Renal cortical epithelial cell (primary cell): ENCODE data around the gene CRAMP1. TPM values are rescaled to one million over a fixed set of nuclear protein-coding genes. Genes with fewer than 3 reads are reported as not detected.
A peak's percentile ranks its signal among the peaks of the same experiment; 100 is the strongest.
"Not testable (repeated sequence)": the region's sequence is repeated elsewhere in the genome, so short reads cannot be mapped to it uniquely, and the experiment has no call there.

Experiments used
- DNase-seq: peaks from one replicate; pipeline ENCODE4 v3.0.0-alpha.2; 2011; ENCODE audit warnings: low read depth
- total RNA-seq: library from RNA; depleted of rRNA; stranded (reverse); fragments of >200 nt; gene quantifications from 2 replicates; pipeline ENCODE4 v1.2.3, GENCODE V29; 2014

The CRAMP1 gene
- total RNA-seq, 1 donor from 2014 or later: 14.2 TPM

DNA sequence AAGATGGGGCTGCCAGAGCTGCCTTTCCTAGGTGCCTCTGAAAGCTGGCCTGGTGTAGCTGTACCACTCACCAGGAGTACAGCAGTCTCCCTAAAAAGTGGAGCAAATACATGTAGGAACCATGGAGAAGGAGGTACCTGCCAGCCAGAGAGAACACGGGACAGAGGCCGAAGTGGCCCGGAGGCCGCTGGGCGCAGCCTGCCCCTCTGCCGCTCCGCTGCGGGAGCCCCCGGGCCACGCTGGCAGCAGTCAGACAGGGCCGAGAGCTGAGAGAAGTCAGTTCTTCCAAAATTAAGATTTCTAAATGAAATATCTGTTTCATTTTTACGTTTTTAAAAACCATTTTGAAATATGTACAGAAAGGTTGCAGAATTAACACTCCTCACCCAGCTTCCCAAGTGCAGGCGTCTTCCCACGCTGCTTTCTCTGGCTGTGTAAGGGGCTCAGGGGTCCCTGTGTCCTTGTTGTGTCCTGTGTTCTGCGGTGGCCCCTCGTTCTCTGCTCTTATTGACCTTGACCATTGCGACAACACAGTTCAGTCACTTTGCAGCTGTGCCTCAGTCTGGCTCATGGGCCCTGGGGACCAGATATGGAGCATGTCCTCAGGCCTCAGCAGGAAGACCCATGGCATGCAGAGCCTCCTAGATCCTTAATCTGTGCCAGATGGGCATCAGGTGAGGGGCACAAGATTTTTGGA, 98.8 kb downstream of the CRAMP1 start:
- no peak for DNase-seq

DNA sequence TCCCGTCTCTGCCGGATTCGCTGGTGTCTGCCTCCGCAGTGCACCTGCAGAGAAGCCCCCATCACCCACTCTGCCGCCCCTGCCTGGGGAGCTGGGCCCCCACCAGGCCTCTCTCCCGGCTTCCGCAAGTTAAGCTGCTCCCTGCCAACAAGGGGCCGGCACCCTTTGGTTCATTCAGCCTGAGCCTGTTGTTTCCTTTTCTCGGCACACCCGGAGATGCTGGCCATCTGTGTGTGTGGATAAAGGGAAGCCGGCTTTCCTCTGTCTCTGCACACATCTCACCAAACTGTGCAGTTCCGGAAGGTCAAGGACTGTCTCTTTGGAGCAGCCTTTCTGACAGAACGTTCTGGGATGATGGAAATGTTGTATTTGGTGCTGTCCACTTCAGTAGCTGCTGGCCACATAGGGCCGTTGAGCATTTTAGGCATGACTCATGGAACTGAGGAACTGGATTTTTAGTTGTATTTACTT, 100.7 kb downstream of the CRAMP1 start:
- DNase-seq: no peak

DNA sequence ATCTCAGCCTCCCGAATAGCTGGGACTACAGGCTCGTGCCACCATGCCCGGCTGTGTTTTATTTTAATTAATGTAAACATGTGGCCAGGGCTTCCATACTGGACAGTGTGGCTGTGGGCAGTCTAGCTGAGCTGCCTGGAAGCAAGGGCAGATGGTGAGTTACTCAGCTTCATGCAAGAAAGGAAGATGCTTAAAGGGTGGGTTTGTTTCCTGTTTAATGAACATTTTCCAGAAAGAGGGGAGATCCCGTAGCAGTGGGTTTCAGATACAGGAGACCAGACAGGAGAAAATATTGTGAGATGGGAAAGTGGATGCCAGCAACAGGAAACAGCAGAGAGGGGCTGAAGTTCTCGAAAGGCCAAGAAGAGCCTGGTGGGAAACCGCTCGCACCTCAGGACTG, 101.2 kb downstream of the CRAMP1 start:
- DNase-seq: no peak

DNA sequence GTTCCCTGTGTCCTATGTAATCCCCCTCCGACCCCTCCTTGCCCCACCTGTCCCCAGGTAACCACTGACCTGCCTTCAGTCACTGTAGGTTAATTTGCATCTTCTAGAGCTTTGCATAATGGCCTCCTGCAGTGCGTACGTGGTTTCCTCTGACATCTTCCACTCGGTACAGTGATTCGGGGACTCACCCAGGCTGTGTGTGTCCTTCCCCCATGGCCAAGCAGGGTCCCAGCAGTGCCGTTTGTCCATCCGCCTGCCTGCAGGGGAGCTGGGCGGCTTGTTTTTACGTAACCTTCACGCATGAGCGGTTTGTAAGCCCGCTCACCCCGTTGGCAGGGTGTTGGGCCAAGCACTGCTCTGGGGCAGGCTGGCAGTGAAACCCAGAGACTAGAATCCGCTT, 101.8 kb downstream of the CRAMP1 start:
- DNase-seq: peak; percentile 54

DNA sequence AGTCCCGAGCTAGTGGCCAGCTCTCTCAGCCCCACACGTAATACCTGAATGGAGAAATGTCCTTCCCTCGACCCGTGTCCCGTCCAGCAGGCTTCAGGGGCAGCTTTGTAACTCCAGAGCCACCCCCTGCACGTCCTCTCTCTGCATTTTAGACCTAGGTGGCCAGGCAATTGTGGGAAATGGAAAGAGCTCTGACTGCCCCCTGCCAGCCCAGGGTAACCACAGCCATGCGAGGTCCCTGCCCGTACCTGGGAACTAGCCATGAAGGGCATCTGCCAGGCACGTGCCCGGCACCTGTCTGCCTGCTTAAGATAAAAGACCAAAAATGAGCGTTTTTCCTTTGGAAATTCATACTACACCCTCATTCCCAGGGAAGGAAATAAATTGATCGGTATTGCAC, 103.1 kb downstream of the CRAMP1 start:
- no peak for DNase-seq

DNA sequence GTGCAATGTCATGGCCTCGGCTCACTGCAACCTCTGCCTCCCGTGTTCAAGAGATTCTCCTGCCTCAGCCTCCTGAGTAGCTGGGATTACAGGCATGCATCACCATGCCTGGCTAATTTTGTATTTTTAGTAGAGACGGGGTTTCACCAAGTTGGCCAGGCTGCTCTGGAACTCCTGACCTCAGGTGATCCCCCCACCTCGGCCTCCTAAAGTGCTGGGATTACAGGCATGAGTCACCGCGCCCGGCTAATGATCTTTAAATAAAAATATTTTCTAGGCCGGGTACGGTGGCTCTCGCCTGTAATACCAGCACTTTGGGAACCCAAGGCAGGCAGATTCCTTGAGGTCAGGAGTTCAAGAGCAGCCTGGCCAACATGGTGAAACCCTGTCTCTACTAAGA, 106.1 kb downstream of the CRAMP1 start:
- not testable (repeated sequence) for DNase-seq

DNA sequence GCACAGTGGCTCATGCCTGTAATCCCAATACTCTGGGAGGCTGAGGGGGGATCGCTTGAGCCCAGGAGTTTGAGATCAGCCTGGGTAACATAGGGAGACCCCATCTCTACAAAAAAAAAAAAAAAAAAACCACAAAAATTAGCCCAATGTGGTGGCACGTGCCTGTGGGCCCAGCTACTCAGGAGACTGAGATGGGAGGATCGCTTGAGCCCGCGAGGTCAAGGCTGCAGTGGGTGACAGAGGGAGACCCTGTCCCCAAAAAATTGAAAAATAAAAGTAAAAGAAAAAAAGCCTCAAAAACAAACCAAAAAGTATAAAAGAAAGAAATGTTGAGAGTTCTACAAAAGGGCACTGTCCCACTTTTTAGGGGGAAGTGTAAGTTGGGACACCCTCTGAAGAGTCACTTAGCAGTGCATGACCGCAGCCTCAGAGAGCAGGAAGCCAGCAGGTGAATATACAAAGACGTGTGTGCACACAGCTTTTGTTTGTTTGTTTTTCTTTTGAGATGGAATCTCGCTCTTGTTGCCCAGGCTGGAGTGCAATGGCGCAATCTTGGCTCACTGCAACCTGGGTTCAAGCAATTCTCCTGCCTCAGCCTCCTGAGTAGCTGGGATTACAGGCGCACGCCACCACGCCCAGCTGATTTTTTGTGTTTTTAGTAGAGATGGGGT, 107.5 kb downstream of the CRAMP1 start:
- not testable (repeated sequence) for DNase-seq

DNA sequence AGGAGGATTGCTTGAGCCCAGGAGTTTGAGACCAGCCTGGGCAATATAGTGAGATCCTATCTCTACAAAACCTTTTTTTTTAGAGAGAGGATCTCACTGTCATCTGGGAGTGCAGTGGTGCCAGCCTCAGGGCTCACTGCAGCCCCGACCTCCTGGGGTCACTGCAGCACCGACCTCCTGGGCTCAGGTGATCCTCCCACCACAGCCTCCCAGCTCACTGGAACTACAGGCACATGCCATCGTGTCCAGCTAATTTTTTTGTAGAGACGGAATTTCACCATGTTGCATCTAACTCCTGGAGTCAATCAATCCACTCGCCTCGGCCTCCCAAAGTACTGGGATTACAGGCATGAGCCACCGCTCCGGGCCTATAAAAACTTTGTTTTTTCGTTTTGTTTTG, 109.2 kb downstream of the CRAMP1 start:
- no peak for DNase-seq

DNA sequence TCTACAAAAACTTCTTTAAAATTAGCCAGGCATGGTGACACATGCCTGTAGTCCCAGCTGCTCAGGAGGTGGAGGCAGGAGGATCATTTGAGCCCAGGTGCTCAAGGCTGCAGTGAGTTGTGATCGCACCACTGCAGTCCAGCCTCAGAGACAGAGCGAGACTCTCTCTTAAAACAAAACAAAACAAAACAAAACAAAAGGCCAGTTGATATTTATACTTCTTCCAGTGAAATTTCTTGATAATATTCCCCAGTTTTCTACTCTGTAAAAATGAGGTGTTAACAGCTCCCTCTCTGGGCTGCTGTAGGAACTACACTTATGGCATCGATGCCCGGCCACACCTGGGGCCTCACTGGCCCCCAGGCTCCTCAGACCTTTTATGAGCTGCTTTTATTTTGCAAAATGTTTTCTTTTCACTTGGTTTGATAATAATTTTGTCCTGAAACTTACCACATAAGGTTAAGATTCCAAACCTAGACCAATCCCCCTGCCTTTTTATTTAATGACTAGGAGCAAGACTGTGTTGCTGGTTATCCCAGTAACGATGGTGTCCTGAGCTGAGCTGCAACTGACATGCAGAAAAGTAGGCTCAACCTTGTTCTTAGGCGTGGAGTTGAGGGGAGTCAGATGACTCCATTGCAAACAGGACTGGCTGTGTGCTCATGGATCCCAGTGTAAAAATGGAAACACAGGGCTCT, 111.4 kb downstream of the CRAMP1 start:
- peak; percentile 46 for DNase-seq

DNA sequence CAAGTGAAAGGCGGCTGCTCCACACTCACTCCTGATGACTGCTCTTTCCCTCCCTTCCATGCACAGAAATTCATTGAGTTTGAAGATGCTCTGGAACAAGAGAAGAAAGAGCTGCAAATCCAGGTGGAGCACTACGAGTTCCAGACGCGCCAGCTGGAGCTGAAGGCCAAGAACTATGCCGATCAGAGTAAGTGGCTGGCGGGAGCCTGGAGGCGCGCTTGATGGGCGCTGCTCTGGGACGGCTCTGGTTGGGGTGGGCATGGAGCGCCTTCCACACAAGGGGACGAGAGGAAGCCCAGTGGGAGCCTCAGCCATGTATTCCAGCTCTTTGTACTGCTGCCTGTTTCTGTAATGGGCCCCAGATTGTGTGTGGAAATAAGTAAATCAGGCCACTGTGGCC, 112.3 kb downstream of the CRAMP1 start:
- no peak for DNase-seq

DNA sequence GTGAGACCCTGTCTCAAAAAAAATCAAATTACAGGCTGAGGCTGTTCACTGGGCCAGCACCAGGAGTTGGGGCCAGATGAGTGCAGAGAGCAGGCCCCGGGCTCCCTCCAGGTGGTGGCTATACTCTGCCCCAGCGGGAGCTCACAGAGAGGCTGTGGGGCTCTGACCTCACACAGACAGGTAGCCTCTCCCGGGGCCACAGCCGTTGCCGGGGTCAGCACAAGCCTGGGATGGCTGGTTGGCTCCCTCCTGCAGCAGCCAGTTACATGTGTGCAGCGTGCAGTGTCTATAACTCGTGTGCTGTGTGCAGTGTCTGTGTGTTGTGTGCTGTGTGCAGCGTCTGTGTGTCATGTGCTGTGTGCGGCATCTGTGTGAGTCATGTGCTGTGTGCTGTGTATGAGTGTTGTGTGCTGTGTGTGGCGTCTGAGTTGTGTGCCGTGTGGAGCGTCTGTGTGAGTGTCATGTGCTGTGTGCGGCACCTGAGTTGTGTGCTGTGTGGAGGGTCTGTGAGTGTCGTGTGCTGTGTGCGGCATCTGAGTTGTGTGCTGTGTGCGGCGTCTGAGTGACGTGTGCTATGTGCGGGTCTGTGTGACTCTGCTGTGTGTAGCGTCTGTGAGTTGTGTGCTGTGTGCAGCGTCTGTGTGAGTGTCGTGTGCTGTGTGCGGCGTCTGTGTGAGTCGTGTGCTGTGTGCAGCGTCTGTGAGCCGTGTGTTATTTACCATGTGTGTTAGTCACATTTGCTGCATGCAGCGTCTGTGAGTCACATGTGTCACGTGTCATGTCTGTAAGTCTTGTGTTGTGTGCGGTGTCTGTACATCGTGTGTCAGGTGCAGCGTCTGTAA, 114.7 kb downstream of the CRAMP1 start:
- no peak for DNase-seq

Other genes with a start within 250 kb of the CRAMP1 start
- gene UNKL, start 197.7 kb upstream of the CRAMP1 start, total RNA-seq: 5.4 and 13.8 TPM in 2 replicates
- 12.4 and 15.8 TPM in 2 replicates for gene UQCC4, start 191.6 kb upstream of the CRAMP1 start, total RNA-seq
- not detected in 2 replicates for gene PERCC1, start 181.3 kb upstream of the CRAMP1 start, total RNA-seq
- gene CCDC154, start 167.8 kb upstream of the CRAMP1 start, total RNA-seq: 0.25 TPM in 1 of 2 replicates, not detected in the other
- gene CLCN7, start 137.3 kb upstream of the CRAMP1 start, total RNA-seq: 43.6 and 79.8 TPM in 2 replicates
- not detected in 2 replicates for gene PTX4, start 123.4 kb upstream of the CRAMP1 start, total RNA-seq
- gene TELO2, start 119.0 kb upstream of the CRAMP1 start, total RNA-seq: 11.1 and 19.8 TPM in 2 replicates
- gene TMEM204, start 78.7 kb upstream of the CRAMP1 start, total RNA-seq: 0.10 TPM in 1 of 2 replicates, not detected in the other
- 19.1 and 59.2 TPM in 2 replicates for gene IFT140, start 288 bp upstream of the CRAMP1 start, total RNA-seq
- 149 and 284 TPM in 2 replicates for gene JPT2, start 65.9 kb downstream of the CRAMP1 start, total RNA-seq
- gene MAPK8IP3, start 93.8 kb downstream of the CRAMP1 start, total RNA-seq: 22.9 and 40.0 TPM in 2 replicates
- 38.9 and 84.0 TPM in 2 replicates for gene NME3, start 159.2 kb downstream of the CRAMP1 start, total RNA-seq
- 12.2 and 13.1 TPM in 2 replicates for gene EME2, start 160.4 kb downstream of the CRAMP1 start, total RNA-seq
- 41.6 and 68.4 TPM in 2 replicates for gene MRPS34, start 160.8 kb downstream of the CRAMP1 start, total RNA-seq
- gene SPSB3, start 170.2 kb downstream of the CRAMP1 start, total RNA-seq: 53.2 and 60.8 TPM in 2 replicates
- gene NUBP2, start 170.6 kb downstream of the CRAMP1 start, total RNA-seq: 58.2 and 85.3 TPM in 2 replicates
- gene IGFALS, start 181.3 kb downstream of the CRAMP1 start, total RNA-seq: 0.05 TPM in 1 of 2 replicates, not detected in the other
- gene HAGH, start 214.5 kb downstream of the CRAMP1 start, total RNA-seq: 63.9 and 102 TPM in 2 replicates
- 84.9 and 109 TPM in 2 replicates for gene FAHD1, start 214.8 kb downstream of the CRAMP1 start, total RNA-seq